H9 (cell line): Measurements from ENCODE around the gene DUOXA2. TPM values are rescaled to one million over a fixed set of nuclear protein-coding genes. Genes with fewer than 3 reads are reported as not detected.

Source experiments
- DNase-seq: peaks from one replicate; pipeline ENCODE4 v3.0.0-alpha.2; 2017
- H2AFZ ChIP-seq: one replicate; pipeline ENCODE4 v1.6.1; 2013; ENCODE audit warnings: mild to moderate bottlenecking, low read length, control low read depth, moderate library complexity
- H2AK5ac ChIP-seq: 2 replicates; pipeline ENCODE4 v1.6.1; 2013; ENCODE audit warnings: low read length, control low read depth, mixed read lengths; ENCODE audit not compliant: insufficient read length
- H2BK120ac ChIP-seq: one replicate; pipeline ENCODE4 v1.6.1; 2013; ENCODE audit warnings: low read depth, mild to moderate bottlenecking, low read length, control low read depth, inconsistent platforms; ENCODE audit not compliant: poor library complexity, severe bottlenecking
- H2BK12ac ChIP-seq: 2 replicates; pipeline ENCODE4 v1.6.1; 2013; ENCODE audit warnings: low read length, control low read depth, mixed read lengths, low read depth; ENCODE audit not compliant: insufficient read length
- H2BK15ac ChIP-seq: 2 replicates; pipeline ENCODE4 v1.6.1; 2013; ENCODE audit warnings: low read depth, low read length, control low read depth
- H2BK20ac ChIP-seq: one replicate; pipeline ENCODE4 v1.6.1; 2013; ENCODE audit warnings: low read depth, mild to moderate bottlenecking, low read length, control low read depth, inconsistent platforms; ENCODE audit not compliant: poor library complexity, severe bottlenecking
- H2BK5ac ChIP-seq: 2 replicates; pipeline ENCODE4 v1.6.1; 2013; ENCODE audit warnings: low read length, control low read depth, mixed read lengths; ENCODE audit not compliant: insufficient read length
- H3K14ac ChIP-seq: 2 replicates; pipeline ENCODE4 v1.6.1; 2013; ENCODE audit warnings: low read length, control low read depth; ENCODE audit not compliant: insufficient read depth
- H3K18ac ChIP-seq: 2 replicates; pipeline ENCODE4 v1.6.1; 2013; ENCODE audit warnings: low read depth, mild to moderate bottlenecking, mixed read lengths, low read length, control low read depth; ENCODE audit not compliant: insufficient read length
- H3K23ac ChIP-seq: 2 replicates; pipeline ENCODE4 v1.6.1; 2013; ENCODE audit warnings: low read length, control low read depth, mixed read lengths, low read depth; ENCODE audit not compliant: insufficient read length
- H3K23me2 ChIP-seq: 2 replicates; pipeline ENCODE4 v1.6.1; 2013; ENCODE audit warnings: low read depth, mild to moderate bottlenecking, mixed read lengths, low read length, control low read depth; ENCODE audit not compliant: insufficient read length, poor library complexity, severe bottlenecking
- H3K27ac ChIP-seq: 2 replicates; pipeline ENCODE4 v1.5.1; 2013; ENCODE audit warnings: low read length, control low read depth, mixed read lengths, low read depth; ENCODE audit not compliant: insufficient read length
- H3K27me3 ChIP-seq: 2 replicates; pipeline ENCODE4 v1.6.1; 2013; ENCODE audit warnings: low read length, control low read depth, inconsistent platforms; ENCODE audit not compliant: insufficient read depth
- H3K4ac ChIP-seq: 2 replicates; pipeline ENCODE4 v1.6.1; 2013; ENCODE audit warnings: low read depth, mild to moderate bottlenecking, control low read depth, inconsistent platforms, low read length, moderate library complexity
- H3K4me1 ChIP-seq: 2 replicates; pipeline ENCODE4 v1.6.1; 2013; ENCODE audit warnings: low read length, control low read depth, inconsistent platforms; ENCODE audit not compliant: insufficient read depth
- H3K4me2 ChIP-seq: 2 replicates; pipeline ENCODE4 v1.6.1; 2013; ENCODE audit warnings: low read length, control low read depth, mixed read lengths; ENCODE audit not compliant: insufficient read length, insufficient read depth
- H3K56ac ChIP-seq: 2 replicates; pipeline ENCODE4 v1.6.1; 2013; ENCODE audit warnings: low read depth, mild to moderate bottlenecking, mixed read lengths, low read length, control low read depth; ENCODE audit not compliant: insufficient read length
- H3K79me1 ChIP-seq: 2 replicates; pipeline ENCODE4 v1.6.1; 2013; ENCODE audit warnings: low read depth, mild to moderate bottlenecking, moderate library complexity, low read length, control low read depth, inconsistent platforms; ENCODE audit not compliant: insufficient read depth, poor library complexity, severe bottlenecking
- H3K79me2 ChIP-seq: 2 replicates; pipeline ENCODE4 v1.6.1; 2013; ENCODE audit warnings: low read length, control low read depth, inconsistent platforms; ENCODE audit not compliant: insufficient read depth
- H3K9ac ChIP-seq: 2 replicates; pipeline ENCODE4 v1.6.1; 2013; ENCODE audit warnings: low read length, control low read depth, mixed read lengths; ENCODE audit not compliant: insufficient read length; ENCODE audit errors: extremely low read depth
- H3K9me3 ChIP-seq: one replicate; pipeline ENCODE4 v1.6.1; 2013; ENCODE audit warnings: low read depth, low read length, inconsistent platforms; ENCODE audit not compliant: control insufficient read depth
- H3T11ph ChIP-seq: one replicate; pipeline ENCODE4 v1.6.1; 2013; ENCODE audit warnings: mild to moderate bottlenecking, low read length, control low read depth, inconsistent platforms
- H4K20me1 ChIP-seq: one replicate; pipeline ENCODE4 v1.6.1; 2013; ENCODE audit not compliant: control insufficient read depth, insufficient read length, insufficient read depth
- H4K5ac ChIP-seq: 2 replicates; pipeline ENCODE4 v1.6.1; 2013; ENCODE audit warnings: low read depth, mild to moderate bottlenecking, mixed read lengths, low read length, control low read depth; ENCODE audit not compliant: insufficient read length
- H4K8ac ChIP-seq: replicated peaks from 2 replicates; pipeline ENCODE4 v1.6.1; 2013; ENCODE audit warnings: low read length, control low read depth, mixed read lengths, low read depth; ENCODE audit not compliant: insufficient read length
- H4K91ac ChIP-seq: 2 replicates; pipeline ENCODE4 v1.6.1; 2013; ENCODE audit warnings: low read depth, mild to moderate bottlenecking, moderate library complexity, mixed read lengths, low read length, control low read depth; ENCODE audit not compliant: insufficient read length
- H3K27ac Mint-ChIP-seq, 3 experiments: 2 replicates in 2 of 3; 3 replicates in 1 of 3; pipeline ENCODE4 v1.8.0; 2020 to 2021; ENCODE audit warnings: mixed read lengths in 3 of 3, mild to moderate bottlenecking in 1 of 3, moderate library complexity in 1 of 3
- H3K27me3 Mint-ChIP-seq: 2 replicates; pipeline ENCODE4 v1.8.0; 2021; ENCODE audit warnings: low read depth, mild to moderate bottlenecking, moderate library complexity, mixed read lengths
- H3K36me3 Mint-ChIP-seq, 3 experiments: 2 replicates in 2 of 3; 3 replicates in 1 of 3; pipeline ENCODE4 v1.8.0; 2020 to 2021; ENCODE audit warnings: low read depth in 3 of 3, mixed read lengths in 3 of 3; ENCODE audit not compliant: insufficient read depth in 1 of 3
- H3K4me1 Mint-ChIP-seq, 2 experiments: 2 replicates each; pipeline ENCODE4 v1.8.0; 2020; ENCODE audit warnings: mixed read lengths in 2 of 2
- H3K4me3 Mint-ChIP-seq, 2 experiments: 2 replicates in 1 of 2; 3 replicates in 1 of 2; pipeline ENCODE4 v1.8.0; 2020 to 2021; ENCODE audit warnings: mild to moderate bottlenecking in 2 of 2, mixed read lengths in 2 of 2, moderate library complexity in 1 of 2
- H3K9me3 Mint-ChIP-seq, 2 experiments: 2 replicates in 1 of 2; 3 replicates in 1 of 2; pipeline ENCODE4 v1.8.0; 2020; ENCODE audit warnings: mild to moderate bottlenecking in 2 of 2, mixed read lengths in 2 of 2, moderate library complexity in 1 of 2
- WGBS: extraction: QIAGEN DNeasy Blood & Tissue Kit; methylation state at CpG from one replicate; pipeline ENCODE4 v1.1.7; 2013; ENCODE audit warnings: missing lambda C conversion rate, low lambda C conversion rate, mixed read lengths; ENCODE audit not compliant: insufficient read length; ENCODE audit errors: extremely low coverage; 5-methylcytosine and 5-hydroxymethylcytosine counted together
- total RNA-seq: library from RNA; stranded (reverse); gene quantifications from 2 replicates; pipeline ENCODE4 v1.2.1, GENCODE V29; 2021
- TF ChIP-seq, protein P1 (sequence below): fragments of 200-600 bp; sonication (generic); conservative IDR thresholded peaks from 3 replicates; pipeline ENCODE4 v1.8.0; 2021; ENCODE audit warnings: antibody characterized with exemption, mild to moderate bottlenecking

The DUOXA2 gene
- total RNA-seq, 1 experiment from 2014 or later: not detected

DNA sequence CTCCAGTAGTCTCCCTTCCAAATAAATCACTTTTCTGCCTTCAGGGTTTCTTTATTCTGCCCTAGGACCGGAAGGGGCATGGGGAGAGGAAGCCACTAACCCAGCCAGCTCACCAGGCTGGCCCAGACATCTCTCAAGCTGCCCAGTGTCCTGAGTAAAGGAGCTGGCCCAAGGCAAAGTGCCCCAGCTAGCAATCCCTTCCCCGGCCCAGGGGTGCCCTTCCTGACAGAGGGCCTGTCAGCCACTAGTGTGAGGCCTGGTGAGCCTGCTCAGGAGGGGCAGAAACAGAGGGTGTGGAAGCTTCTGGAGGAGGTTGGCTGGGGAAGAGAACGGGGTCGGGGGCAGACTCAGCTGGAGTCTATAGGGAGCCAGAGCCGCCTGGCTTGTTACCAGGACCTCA lies 51.4 kb downstream of the DUOXA2 start:
- no peak overlapping the region for H2AK5ac ChIP-seq
- H3K27me3 ChIP-seq: no peaks in the 10 kb centered on the region
- H2BK12ac ChIP-seq: no peak overlapping the region
- Mint-ChIP-seq H3K27me3 (peaks cover 10% of the 10 kb centered on the region; the same call in 1 of the 2 replicates), H3K27ac (no peak overlapping the region), H3K9me3 (no peaks in the 10 kb centered on the region), H3K4me3 (peak overlapping the region; percentile 63 to 75; a peak in 4 of 5 replicates), H3K4me1 (peaks cover 36 to 37% of the 10 kb centered on the region in 2 experiments), H3K36me3 (peaks cover 0 to 3% (median 2%) of the 10 kb centered on the region in 3 experiments; a peak in 3 of 7 replicates)
- H2BK20ac ChIP-seq: no peak overlapping the region
- no peak overlapping the region for H2AFZ ChIP-seq
- no peak overlapping the region for H4K5ac ChIP-seq
- no peaks in the 10 kb centered on the region for H3K79me2 ChIP-seq
- H3K23ac ChIP-seq: no peak overlapping the region
- H2BK15ac ChIP-seq: no peak overlapping the region
- H4K91ac ChIP-seq: no peak overlapping the region
- DNase-seq: no peak
- no peak overlapping the region for H3K56ac ChIP-seq
- no peak overlapping the region for H3K18ac ChIP-seq
- H3K9ac ChIP-seq: no peak overlapping the region
- H4K20me1 ChIP-seq: no peaks in the 10 kb centered on the region
- no CpG with 5 or more reads among the region's 5 CpGs for WGBS
- peaks cover 7% of the 10 kb centered on the region for H3K4me1 ChIP-seq
- TF ChIP-seq, protein P1, sequence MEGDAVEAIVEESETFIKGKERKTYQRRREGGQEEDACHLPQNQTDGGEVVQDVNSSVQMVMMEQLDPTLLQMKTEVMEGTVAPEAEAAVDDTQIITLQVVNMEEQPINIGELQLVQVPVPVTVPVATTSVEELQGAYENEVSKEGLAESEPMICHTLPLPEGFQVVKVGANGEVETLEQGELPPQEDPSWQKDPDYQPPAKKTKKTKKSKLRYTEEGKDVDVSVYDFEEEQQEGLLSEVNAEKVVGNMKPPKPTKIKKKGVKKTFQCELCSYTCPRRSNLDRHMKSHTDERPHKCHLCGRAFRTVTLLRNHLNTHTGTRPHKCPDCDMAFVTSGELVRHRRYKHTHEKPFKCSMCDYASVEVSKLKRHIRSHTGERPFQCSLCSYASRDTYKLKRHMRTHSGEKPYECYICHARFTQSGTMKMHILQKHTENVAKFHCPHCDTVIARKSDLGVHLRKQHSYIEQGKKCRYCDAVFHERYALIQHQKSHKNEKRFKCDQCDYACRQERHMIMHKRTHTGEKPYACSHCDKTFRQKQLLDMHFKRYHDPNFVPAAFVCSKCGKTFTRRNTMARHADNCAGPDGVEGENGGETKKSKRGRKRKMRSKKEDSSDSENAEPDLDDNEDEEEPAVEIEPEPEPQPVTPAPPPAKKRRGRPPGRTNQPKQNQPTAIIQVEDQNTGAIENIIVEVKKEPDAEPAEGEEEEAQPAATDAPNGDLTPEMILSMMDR: no peak
- no peak overlapping the region for H2BK120ac ChIP-seq
- no peak overlapping the region for H4K8ac ChIP-seq
- no peaks in the 10 kb centered on the region for H3K9me3 ChIP-seq
- H3T11ph ChIP-seq: no peak overlapping the region
- H3K14ac ChIP-seq: no peak overlapping the region
- no peak overlapping the region for H3K27ac ChIP-seq
- H3K4me2 ChIP-seq: no peak overlapping the region
- H3K79me1 ChIP-seq: no peaks in the 10 kb centered on the region
- no peak overlapping the region for H2BK5ac ChIP-seq
- no peaks in the 10 kb centered on the region for H3K23me2 ChIP-seq
- H3K4ac ChIP-seq: no peak overlapping the region
